8988T (cell line): ENCODE results near the gene MOV10L1.
"Not testable (repeated sequence)": the region's sequence is repeated elsewhere in the genome, so short reads cannot be mapped to it uniquely, and the experiment has no call there.

ENCODE experiments used
- DNase-seq: peaks from one replicate; pipeline ENCODE4 v3.0.0; 2011

MOV10L1 gene

DNA sequence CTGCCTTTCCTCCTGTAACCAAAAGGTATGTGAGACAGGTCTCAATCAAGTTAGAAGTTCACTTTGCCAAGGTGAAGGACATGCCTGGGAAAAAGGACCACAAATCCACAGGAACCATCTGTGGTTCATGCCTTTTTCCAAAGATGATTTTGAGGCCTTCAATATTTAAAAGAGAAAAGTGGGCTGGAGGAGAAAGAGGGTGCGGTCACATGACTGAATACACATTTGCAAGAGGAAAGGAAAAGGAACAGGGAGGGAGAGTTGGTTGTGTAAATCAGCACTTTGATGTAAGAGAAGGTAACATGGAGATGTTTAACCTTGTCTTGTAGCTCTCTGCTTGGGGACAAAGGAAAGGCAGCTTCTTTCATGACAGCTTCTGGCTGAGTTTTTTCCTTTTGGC is 21.2 kb downstream of the MOV10L1 start:
- DNase-seq: no peak

DNA sequence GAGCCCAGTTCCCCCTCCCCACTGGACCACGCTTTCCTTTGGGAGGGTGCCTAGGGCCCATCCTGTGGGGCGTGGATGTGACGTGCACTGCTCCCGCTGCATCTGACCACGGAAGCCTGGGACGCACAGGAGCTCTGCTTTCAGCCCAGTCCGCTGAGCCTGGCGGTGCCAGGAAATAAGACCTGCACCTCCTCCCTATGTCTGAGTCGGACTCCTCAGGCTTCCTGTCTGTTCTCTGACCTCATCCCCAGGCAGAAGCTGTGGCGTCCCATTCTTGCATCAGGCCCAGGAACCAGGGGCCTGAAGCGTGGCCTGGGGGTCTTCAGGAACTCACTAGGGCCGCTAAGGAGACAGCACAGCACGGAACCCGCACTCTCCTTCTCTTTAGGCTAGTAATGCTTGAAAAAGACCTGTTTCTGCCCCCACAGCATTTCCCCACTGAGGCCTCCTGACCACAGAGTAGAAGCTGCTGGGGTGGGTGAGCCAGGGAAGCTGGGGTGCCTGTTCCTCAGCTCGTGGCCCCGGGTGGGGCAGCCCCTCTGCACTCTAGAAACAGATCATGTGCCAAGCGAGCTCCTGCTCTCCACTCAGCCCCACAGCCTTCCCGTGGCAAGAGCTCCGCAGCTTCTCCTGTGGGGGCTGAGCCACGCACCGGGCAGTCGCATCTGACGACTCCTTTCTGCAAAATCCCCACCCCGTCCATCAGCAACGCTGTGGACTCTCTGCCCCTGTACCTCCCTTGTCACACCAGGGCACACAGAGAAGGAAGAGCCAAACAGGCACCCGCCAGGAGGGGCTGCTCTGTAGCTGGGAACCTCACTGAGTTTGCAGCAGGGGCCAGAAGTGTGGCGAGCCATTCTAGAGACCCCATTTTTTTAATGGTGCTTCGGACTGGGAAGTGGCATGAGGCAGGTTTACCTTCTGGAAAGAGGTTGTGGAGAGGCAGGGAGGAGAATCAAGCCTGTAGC is 22.6 kb downstream of the MOV10L1 start:
- no peak for DNase-seq

DNA sequence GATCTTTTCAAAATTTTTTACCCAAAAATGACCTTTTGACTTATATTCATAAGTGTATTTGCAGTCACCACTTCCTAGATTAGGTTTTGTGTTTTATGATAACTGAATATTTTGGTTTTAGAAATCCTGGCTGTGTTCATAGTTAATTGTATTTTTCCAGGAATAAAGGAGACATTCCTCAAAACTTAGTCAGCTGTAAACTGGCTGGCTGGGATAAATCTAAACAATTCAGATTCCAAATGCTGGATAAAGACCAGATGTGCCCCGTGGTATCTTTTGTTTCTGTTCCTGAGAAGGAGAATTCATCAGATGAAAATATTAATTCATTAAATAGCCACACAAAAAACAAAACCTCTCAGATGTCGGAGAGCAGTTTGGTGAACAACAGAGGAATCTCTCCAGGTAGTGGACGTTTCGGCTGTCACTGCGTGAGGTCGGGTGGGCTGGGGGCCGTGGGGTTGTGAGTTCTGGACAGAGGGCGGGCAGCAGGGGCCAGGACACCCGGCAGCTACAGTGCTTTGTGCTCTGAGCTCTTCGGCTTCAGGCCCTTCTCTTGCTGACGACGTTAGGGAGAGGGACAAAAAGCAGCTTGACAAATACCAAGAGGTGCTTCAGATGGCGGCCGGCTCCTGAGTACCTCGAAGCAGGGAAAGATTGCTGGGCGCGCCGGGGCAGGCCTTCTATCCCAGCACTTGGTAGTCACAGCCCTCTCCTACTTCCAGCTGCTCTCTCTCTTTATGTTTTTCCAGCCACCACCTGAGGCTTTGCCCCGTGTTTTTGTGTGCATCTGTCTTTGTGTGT is 24.6 kb downstream of the MOV10L1 start:
- no peak for DNase-seq

DNA sequence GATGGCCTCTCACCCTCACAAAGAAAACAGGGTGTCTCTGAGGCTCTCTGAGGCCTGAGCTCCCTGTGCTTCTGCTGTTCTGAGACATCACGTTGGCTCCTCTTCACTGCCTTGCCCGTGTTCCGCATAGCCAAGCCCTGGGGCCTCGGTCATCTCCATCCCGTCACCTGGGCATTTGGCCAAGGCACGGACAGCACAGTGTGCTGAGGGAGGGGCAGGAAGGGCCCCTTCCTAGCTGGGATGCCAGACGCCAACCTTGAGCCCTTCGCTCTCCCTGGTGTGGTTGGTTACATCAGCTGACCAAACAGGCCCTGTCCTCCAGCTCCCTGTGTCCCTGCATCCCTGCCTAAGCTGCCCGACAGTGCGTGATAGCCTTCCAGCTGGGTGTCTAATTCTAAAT is 25.9 kb downstream of the MOV10L1 start:
- no peak for DNase-seq

DNA sequence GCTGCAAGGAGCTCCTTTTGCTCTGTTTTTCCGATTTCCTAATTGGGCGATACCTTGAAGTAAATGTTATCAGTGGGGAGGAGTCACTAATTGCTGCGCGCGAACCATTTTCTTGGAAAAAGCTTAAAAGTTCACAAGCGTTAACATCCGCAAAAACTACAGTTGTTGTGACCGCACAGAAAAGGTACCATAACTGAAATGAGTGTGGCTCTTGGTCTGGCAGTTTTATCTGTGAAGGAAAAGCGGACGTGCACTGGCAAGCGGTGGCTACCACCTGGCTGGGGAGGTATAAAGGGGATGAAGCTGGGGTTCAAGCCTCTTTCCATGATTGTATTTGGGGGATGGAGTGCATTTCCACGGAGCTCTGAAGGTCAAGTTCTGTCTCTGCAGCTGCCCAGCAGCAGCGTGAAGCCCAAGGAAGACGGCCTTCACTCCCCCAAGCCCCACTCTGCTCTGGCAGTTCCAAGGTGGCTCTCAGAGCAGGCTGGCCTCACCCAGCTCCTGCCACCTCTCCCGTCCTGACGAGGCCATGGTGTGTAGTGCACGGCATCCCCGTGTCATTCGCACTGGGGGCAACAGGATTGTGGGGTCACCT is 27.5 kb downstream of the MOV10L1 start:
- DNase-seq: no peak

DNA sequence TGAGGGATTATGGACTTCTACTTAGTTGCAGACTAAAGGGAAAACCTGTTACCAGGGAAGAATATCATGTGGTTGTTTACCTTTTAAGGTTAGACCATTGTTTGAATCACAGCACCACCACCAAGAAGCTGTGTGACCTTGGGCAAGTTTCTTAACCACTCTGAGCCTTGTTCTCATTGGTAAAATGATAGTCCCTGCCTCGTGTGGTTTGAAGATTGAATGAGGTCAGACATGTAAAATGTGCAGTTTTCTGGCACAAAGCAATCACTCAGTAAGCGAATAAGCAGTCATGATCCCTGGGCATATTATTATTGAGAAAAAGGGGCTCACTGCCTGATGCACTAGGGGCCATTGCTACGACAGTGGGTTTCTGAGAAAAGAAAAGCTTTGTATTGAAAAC is 28.3 kb downstream of the MOV10L1 start:
- no peak for DNase-seq

DNA sequence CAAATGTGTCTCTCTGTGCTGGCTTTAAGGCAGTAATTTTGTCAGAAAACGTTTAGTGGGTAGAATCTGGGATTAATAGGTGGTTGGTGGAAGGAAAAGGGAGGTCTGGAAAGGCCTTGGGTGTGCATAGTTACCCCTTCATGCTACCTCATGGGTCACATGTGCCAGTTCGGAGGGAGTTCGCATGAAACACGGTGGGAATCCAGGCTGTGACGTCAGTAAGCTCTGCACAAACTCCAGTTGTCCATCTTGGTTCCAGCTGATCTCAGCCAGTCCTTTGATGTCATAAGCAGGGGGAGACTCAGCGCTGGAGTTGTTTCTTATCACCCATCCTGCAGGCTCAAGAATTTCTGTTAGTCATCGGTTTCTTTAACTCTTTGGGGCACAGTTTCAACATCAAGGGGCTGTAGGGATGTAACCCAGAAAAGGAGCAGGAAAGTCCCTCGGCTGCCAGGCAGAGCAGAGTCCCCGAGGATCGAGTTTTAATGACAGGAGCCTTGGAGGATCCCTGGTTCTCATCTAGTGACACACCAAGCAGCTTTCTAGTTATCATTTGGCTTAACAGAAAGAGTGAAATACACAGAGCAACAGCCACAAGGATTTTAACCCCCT is 28.9 kb downstream of the MOV10L1 start:
- no peak for DNase-seq

DNA sequence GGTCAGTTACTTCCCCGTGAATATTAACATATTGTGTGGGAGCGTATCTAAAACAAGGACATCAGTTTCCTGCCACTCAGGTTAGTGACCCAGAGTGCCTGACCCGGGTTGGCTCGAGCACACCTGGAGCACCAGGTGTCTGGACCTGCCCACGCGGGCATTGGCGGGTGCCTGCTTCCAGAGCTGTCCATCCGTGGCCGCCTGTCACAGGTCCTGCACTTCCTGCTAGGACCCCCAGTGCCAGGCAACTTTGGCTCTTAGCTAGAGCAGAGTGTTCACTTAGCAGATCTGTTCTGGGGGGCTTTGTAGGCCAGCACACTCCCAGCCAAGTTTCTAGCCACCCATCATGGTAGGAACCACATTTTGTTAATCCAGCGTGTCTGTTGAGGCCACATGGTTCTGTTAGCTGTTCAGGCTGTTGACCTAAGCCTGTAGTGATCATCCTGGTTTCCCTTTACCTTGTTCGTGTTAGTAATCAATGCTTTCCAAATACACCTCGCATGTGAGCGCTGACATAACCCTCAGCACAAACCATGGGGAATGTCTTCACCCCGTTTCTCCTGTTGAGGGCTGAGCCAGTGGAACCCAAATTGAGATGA is 29.5 kb downstream of the MOV10L1 start:
- DNase-seq: no peak

DNA sequence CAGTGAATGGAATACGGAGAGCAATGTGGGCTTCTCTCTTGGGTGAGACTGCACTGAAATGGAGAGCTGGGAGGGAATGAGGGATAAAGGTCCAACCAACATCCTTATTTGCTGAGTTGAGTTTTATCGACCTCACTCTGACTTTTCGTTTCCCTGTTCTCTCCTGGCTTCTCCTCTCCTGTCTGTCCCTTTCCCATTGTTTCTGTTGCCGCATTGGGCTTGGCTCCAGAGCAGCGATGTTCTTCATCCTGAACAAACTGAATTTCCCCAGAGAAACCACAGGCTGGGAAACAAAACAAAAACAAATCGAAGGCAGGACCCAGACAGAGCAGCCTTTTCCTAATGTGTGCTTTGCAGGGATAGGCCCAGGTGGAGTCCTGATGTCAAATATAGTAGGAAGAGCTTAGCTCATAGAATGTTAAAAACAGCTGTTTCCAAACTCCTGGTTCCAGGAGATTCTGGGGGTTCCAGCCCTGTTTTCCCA is 30.0 kb downstream of the MOV10L1 start:
- no peak for DNase-seq

DNA sequence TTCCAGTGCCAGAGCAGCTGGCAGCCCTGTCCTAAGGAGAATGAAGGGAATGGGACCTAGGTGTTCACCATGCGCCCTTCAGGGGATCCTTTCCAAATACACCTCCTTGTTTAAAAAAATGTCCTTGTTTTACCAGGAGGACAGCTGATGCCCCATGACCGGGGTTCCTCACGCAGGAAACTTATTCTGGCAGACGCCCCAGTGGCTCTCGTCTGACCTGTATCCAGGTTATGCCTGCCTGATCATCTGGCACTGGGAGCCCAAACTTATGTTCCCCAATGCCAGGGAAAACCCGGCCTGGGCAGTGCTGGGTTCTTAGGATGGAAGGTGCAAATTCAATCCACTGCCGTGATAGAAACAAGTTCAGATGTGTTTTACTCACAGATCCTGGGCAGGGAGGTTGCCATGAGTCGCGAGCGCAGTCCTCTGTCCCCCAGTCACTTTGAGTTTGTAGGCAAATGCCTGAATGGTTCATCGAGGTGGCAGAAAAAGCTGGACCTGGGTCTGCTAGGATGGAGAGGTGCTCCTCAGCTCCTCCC is 31.5 kb downstream of the MOV10L1 start:
- no peak for DNase-seq

DNA sequence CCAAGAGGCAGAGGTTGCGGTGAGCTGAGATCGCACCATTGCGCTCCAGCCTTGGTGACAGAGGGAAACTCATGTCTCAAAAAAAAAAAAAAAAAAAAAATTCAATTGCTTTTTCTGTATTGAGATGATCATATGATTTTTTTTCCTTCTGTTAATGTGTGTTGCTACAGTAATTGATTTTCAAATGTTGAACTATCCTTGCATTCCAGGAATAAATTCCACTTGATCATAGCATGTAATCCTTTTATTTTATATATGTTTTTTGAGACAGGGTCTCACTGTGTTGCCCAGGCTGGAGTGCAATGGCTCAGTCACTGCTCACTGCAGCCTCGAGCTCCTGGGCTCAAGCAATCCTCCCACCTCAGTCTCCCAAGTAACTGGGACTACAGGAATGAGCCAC is 33.3 kb downstream of the MOV10L1 start:
- no peak for DNase-seq

DNA sequence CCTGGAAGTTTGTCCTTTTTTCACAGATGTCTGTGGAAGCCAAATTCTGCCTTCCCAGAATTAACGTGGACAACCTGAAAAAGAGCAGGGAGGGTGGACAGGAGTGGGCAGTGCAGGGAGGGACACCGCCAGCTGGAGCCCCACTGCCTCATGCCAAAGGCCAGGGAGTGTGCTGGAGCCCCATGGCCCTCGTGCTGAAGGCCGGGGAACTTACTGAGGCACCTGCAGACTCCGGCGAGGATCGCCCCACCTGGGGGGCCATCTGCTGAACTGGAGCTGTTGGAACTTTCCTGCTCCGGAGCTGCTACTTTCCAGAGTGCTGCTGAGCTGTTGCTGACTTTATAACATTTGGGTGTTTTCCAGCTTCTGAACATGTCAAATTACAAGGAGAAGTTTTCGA is 35.2 kb downstream of the MOV10L1 start:
- DNase-seq: no peak

DNA sequence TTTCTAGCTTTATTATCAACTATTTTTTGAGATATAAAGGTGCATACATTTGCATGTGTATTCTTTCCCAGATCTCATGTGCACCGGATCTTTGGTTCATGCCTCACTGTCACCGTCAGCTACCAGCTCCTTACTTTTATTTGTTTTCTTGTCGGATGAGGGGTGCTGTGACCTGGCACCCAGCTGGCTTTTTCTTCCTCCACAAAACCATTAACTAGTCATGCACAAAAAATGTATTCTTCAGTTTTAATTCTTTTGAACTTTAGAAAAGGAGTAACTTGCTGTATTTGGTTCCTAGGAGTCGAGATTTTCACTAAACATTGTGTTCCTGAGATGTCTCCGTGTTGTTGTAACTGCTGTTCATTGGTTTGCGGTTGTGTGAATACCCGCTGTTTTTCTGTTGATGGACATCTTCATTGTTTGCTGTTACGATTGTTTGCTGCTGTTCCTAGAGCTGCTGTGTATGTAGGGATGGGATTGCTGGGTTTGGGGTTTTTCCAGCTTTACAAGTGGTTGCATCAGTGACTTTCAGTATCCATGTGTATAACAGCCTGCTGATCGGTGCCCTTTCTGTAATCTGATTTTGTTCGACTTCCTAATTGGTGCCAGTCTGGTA is 39.4 kb downstream of the MOV10L1 start:
- no peak for DNase-seq

DNA sequence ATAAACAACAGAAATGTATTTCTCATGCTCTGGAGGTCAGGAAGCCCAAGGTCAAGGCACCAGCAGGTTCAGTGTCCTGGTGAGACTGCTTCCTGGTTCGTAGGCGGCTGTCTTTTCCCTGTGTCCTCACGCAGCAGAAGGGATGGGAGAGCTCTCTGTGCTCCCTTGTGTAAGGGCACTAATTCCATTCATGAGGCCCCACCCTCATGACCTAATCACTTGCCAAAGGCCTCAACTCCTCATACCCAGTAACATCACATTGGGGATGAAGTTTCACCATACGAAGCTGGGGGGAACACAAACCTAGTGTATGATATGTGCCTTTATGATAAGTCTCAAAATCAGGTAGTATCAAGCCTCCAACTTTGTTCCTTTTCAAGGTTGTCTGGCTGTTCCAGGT is 42.1 kb downstream of the MOV10L1 start:
- DNase-seq: no peak

DNA sequence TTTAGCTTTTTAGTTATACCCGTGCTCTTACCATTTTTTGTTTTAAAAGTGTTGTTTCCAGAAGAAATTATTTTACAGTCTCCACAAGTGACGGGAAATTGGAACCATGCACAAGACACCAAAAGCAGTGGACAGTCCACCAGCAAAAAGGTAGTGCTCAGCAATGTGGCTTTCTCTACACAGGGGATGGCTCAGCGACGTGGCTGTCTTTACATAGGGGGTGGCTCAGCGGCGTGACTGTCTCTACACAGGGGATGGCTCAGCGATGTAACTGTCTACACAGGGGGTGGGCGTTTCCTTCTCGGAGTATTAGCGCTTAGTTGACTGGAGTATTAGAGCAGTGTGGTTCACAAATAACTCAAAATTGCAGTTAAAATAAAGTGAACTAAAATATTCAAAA is 44.7 kb downstream of the MOV10L1 start:
- no peak for DNase-seq

DNA sequence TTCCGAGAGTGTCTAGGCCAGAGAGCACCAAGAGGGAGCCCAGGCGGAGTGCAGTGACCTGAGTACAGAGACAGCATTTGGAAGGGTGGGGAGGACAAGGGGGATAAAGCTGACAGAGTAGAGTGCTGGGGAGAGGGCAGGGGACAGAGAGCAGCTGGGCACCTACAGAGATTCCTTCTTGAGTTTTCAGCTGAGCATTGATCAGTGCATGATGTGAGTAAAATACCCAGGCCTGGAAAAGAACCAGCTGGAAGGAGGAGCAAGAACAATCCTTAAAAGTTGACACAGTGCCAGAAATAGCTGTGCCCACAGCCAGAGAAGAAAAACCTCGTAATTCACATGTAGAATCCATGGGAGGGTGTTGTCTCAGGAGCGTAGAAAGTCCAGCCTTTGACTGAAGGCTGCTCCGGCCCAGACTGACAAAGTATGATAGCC is 46.8 kb downstream of the MOV10L1 start:
- no peak for DNase-seq

DNA sequence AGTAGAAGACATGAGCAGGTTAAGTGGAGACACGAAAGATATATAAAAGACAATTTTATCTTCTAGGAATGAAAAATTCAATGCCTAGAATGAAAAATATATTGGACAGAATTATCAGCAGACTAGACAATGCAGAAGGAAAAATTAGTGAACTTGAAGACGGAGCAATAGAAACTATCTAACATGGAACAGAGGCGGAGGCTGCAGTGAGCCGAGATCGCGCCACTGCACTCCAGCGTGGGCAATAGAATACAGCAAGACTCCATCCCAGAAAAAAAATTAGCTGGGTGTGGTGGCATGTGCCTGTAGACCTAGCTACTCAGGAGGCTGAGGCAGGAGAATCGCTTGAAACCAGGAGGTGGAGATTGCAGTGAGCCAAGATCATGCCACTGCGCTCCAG is 47.5 kb downstream of the MOV10L1 start:
- not testable (repeated sequence) for DNase-seq

DNA sequence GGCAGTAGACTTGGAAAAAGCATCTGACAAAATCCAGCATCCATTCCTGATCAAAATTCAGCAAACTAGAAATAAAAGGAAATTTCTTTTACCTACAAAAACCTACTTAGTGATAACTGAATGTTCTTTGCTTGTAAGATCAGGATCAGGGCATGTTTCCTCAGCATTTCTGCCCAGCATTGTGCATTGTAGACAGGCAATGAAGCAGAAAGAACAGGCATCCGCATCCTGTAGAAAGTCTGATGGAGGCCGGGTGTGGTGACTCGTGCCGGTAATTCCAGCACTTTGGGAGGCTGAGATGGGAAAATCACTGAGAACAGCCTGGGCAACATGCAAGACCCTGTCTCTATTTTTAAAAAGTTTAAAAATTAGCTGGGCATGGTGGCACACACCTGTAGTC is 48.2 kb downstream of the MOV10L1 start:
- no peak for DNase-seq

DNA sequence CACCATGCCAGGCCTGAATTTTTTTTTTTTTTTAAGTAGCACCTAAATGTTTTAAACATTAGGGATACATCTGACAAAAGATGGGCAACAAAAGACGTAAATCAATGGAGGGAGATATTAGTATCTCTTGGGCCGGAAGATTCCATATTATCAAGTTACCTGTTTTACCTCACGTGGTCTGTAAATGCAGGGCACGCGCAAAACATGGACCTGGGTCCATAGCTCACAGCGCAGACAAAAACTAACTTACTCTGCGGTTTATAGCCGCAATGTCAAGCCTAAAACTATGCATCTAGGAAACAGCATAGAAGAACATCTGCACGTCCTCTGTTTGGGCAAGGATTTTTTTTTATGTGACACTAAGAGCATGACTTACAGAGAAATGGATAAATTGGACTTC is 49.2 kb downstream of the MOV10L1 start:
- DNase-seq: no peak

DNA sequence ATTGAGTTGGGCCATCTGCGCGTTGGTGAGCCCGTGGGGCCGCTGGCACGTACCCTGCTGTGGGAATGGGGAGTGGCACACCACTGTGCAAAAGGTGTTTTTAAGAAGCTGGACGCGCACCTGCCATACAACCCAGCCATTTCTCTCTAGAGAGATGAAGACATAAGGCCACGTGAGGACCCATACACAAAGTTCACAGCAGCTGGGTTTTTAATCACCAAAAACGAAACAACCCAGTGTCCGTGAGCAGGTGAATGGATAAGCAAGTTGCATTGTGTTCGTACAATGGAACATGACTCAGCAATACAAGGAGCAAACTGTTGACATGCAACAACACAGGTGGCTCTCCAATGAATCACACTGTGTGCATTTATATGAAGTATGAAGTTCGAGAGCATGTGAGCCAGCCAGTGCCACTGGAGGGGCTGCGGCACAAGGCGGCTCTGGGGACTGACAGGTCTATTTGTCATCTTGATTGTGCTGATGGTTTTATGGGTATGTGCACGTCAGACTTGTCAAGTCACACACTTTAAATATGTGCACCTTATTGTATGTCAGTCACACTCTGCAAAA is 50.1 kb downstream of the MOV10L1 start:
- no peak for DNase-seq

DNA sequence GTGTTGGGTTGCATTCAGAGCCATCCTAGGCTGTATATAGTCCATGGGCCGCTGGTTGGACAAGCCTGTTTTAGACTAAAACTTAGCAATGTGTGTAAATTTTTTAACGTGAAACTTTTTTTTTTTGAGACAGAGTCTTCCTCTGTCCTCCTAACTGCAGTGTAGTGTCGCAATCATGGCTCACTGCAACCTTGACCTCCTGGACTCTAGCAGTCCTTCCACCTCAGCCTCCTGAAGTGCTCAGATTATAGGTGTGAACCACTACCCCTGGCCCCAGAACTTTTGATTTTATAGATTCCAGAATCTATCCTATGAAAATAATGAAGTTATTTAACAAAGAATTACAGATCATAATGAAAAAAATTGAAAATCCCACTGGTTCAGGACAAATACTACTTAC is 50.8 kb downstream of the MOV10L1 start:
- no peak for DNase-seq
